Neutrophil (primary cell): ENCODE data around the gene FBXW8.

ENCODE experiments used
- H3K27ac ChIP-seq: fragments of 200-600 bp; sonication (generic); 2 replicates; pipeline ENCODE4 v1.5.1; 2016; ENCODE audit warnings: mild to moderate bottlenecking, moderate library complexity
- H3K27me3 ChIP-seq: fragments of 200-600 bp; sonication (generic); 2 replicates; pipeline ENCODE4 v1.6.0; 2016; ENCODE audit warnings: mild to moderate bottlenecking
- H3K36me3 ChIP-seq: fragments of 200-600 bp; sonication (generic); 2 replicates; pipeline ENCODE4 v1.5.1; 2017
- H3K4me1 ChIP-seq, 2 experiments: fragments of 200-600 bp in 1 of 2; sonication (generic) in 1 of 2; 1 replicate in 1 of 2; 2 replicates in 1 of 2; pipeline versions ENCODE4 v1.5.1 to v1.6.1; 2013 to 2016; ENCODE audit warnings: low read depth in 1 of 2, low read length in 1 of 2, mild to moderate bottlenecking in 1 of 2, moderate library complexity in 1 of 2; ENCODE audit not compliant: control insufficient read depth in 1 of 2, insufficient read depth in 1 of 2
- H3K4me3 ChIP-seq, 2 experiments: fragments of 200-600 bp in 1 of 2; sonication (generic) in 1 of 2; 1 replicate in 1 of 2; 2 replicates in 1 of 2; pipeline ENCODE4 v1.5.1; 2013 to 2016; ENCODE audit warnings: low read depth in 1 of 2, low read length in 1 of 2, mild to moderate bottlenecking in 1 of 2, moderate library complexity in 1 of 2
- H3K9me3 ChIP-seq: fragments of 200-600 bp; sonication (generic); 2 replicates; pipeline ENCODE4 v1.5.1; 2016
- CTCF ChIP-seq: fragments of 200-600 bp; sonication (generic); IDR thresholded peaks from 2 replicates; pipeline ENCODE4 v1.5.1; 2016; ENCODE audit warnings: antibody characterized with exemption

FBXW8 gene

GRCh38 chr12:116920939-116921338, 10.2 kb downstream of the FBXW8 start:
- Histone ChIP-seq H3K27me3 (no peaks in the 10 kb centered on the region), H3K27ac (no peak overlapping the region), H3K9me3 (no peaks in the 10 kb centered on the region), H3K4me3 (no peak overlapping the region), H3K36me3 (no peaks in the 10 kb centered on the region), H3K4me1 (peaks cover 11 to 14% of the 10 kb centered on the region in 2 experiments)
- TF ChIP-seq CTCF = no peak

DNA sequence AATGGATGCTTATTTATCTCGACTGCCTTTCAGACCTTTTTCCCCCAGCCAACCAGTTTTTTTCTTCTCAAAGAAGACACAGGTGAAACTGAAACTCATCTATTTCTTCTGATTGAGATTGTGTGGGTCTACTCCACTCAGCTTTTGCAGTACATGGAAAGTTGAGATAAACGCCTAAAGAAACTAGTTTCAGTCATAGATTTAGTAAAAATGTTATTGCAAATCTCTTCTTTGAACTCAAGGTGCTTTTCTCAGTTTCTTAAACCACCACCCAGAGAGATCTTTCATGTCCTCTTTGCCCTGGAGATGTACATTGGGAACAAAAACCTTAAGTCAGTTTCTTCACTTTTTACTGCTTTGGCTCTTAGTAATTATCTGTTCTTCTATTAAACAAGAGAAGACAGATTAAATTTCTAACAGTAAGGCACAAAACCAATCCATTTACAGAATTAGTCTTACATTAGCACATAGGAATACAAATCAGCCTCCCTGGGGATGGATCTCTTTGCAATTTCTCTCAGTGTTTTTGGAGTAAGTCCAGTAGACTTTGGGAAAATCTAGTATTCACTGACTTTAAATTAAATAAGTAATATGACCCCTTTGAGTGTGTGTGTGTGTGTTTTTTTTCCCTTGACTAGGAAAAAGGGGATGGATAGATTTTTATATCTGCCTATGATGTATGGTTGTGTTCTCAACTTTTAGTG, 11.6 kb downstream of the FBXW8 start:
- H3K36me3 ChIP-seq = no peaks in the 10 kb centered on the region
- H3K4me1 ChIP-seq = peaks cover 11 to 14% of the 10 kb centered on the region in 2 experiments
- no peaks in the 10 kb centered on the region for H3K27me3 ChIP-seq
- no peak overlapping the region for H3K4me3 ChIP-seq
- no peak for TF ChIP-seq CTCF
- no peak overlapping the region for H3K27ac ChIP-seq
- no peaks in the 10 kb centered on the region for H3K9me3 ChIP-seq

GRCh38 chr12:116924558-116925453, 14.1 kb downstream of the FBXW8 start:
- Histone ChIP-seq H3K4me1 (peaks cover 4 to 9% of the 10 kb centered on the region in 2 experiments), H3K27me3 (no peaks in the 10 kb centered on the region), H3K4me3 (no peak overlapping the region), H3K36me3 (no peaks in the 10 kb centered on the region), H3K27ac (no peak overlapping the region), H3K9me3 (no peaks in the 10 kb centered on the region)
- no peak for TF ChIP-seq CTCF

DNA sequence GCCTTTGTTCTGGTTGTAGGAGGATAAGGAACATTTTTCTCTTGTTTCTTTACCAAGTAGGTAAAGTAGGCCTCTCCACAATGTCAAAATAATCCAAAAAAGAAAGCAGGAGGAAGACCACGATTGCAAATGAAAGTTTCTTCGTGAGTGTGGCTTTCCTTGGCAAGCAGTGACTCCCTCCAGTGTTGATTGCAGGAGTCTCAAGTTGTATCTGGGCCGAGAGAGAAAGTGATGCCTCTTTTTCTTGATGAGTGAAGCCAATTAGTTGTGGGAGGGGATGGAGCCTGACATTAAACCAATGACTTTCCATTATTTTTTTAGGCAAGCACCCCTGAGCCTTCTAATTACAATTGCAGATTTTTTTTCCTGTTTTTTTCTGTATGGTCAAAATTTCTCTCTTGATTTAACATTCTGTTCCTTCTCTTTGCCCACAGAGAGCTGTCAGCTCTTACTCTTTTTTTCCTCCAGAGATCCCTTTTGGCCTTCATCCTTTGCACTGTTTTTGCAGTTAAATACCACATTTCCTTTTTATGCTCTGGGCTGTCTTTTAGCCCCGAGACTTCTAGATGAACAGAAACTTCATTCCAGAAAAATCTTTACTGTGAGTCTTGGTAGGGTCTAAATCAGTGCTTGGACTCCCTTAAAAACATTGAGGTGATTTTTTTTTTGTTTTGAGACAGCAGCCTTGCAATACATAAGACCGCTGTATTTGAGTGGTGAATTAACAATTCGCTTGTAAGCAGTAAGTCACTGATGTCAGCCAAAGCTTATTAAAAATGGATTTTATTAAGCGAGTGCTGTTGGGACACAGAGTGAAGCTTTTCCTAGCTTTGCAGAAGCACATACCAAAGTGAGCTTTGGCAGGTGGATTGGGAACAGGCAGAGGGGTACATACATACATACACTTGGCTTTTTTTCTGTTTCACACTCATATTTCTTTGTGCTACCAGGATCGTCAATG, 15.8 kb downstream of the FBXW8 start:
- Histone ChIP-seq H3K4me1 (peaks cover 4 to 9% of the 10 kb centered on the region in 2 experiments), H3K9me3 (no peaks in the 10 kb centered on the region), H3K27me3 (no peaks in the 10 kb centered on the region), H3K27ac (no peak overlapping the region), H3K4me3 (no peak overlapping the region), H3K36me3 (no peaks in the 10 kb centered on the region)
- TF ChIP-seq CTCF = no peak

DNA sequence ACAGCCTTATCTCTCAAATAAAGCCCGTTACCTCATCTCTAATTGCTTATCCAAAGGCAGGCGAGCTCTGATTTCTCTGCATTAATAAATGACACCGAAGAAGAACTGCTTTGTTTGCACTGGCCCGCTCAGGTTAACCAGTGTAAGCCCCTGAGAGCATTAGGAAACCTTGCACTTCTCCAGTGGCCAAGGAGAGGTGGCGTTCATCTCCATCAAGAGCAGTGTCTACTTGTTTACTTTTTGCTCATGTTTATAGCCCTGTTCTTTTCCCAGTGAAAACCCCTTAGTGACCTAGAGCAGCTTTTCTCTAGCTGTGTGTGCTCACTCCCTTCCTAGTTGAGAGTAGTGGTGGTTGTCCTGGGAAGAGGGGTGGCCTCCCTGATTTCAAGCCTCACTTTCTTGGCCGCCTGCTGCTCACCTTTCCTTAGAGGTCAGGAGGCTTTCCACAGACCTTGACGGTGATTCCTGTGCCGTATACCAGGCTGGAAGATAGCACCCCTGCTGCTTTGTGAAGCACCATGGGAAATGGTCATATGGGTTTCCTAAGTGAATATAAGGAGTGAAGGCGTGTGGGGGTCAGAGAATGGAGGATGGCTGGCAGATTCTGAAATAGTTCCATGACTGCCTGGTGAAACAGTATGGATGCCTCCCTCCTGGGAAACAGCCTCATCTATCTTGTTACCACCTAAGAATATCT, 16.6 kb downstream of the FBXW8 start:
- Histone ChIP-seq H3K27ac (no peak overlapping the region), H3K36me3 (no peaks in the 10 kb centered on the region), H3K27me3 (no peaks in the 10 kb centered on the region), H3K4me3 (no peak overlapping the region), H3K4me1 (peaks cover 4 to 9% of the 10 kb centered on the region in 2 experiments), H3K9me3 (no peaks in the 10 kb centered on the region)
- no peak for TF ChIP-seq CTCF
